Suprapubic skin (tissue), 4 donors: ENCODE results near the gene ENPP5. TPM values are rescaled to one million over a fixed set of nuclear protein-coding genes. Genes with fewer than 3 reads are reported as not detected.
"Not testable (repeated sequence)": the region's sequence is repeated elsewhere in the genome, so short reads cannot be mapped to it uniquely, and the experiment has no call there.

ENCODE experiments used
- DNase-seq, 2 donors: peaks; one replicate each; pipeline ENCODE4 v3.0.0-alpha.2; 2019; ENCODE audit warnings: low spot score in 2 of 2
- H3K27ac ChIP-seq: fragments of 200-600 bp; sonication (generic); one replicate; pipeline ENCODE4 v1.5.1; 2019
- H3K27me3 ChIP-seq: fragments of 200-600 bp; sonication (generic); one replicate; pipeline ENCODE4 v1.5.1; 2019
- H3K36me3 ChIP-seq: fragments of 200-600 bp; sonication (generic); one replicate; pipeline ENCODE4 v1.5.1; 2019
- H3K4me1 ChIP-seq: fragments of 200-600 bp; sonication (generic); one replicate; pipeline ENCODE4 v1.5.1; 2019
- H3K4me3 ChIP-seq: fragments of 200-600 bp; sonication (generic); one replicate; pipeline ENCODE4 v1.5.1; 2019; ENCODE audit warnings: mild to moderate bottlenecking
- H3K9me3 ChIP-seq: fragments of 200-600 bp; sonication (generic); one replicate; pipeline ENCODE4 v1.5.1; 2019
- EP300 ChIP-seq: sonication (generic); formaldehyde crosslinking; IDR thresholded peaks from one replicate; pipeline ENCODE4 v1.6.1; 2017; ENCODE audit warnings: antibody characterized with exemption
- POLR2A ChIP-seq, 2 donors: fragments of 450-650 bp; IDR thresholded peaks; one replicate each; pipeline ENCODE4 v1.6.1; 2017; ENCODE audit warnings: antibody characterized with exemption in 2 of 2, mild to moderate bottlenecking in 2 of 2, moderate library complexity in 2 of 2
- POLR2AphosphoS5 ChIP-seq, 3 donors: sonication (generic); formaldehyde crosslinking; IDR thresholded peaks; one replicate each; pipeline ENCODE4 v1.6.1; 2017; ENCODE audit warnings: antibody characterized with exemption in 3 of 3
- WGBS: methylation state at CpG from one replicate; pipeline ENCODE4 v1.1.5; 2018; 5-methylcytosine and 5-hydroxymethylcytosine counted together
- total RNA-seq, 4 donors: library from RNA; depleted of rRNA; stranded (reverse); fragments of >200 nt; gene quantifications; one replicate each; pipeline ENCODE4 v1.1.0, GENCODE V29; 2016
- TF ChIP-seq, protein P1 (sequence below), 2 donors: fragments of 200-600 bp in 1 of 2; fragments of 450-650 bp in 1 of 2; sonication (generic) in 1 of 2; IDR thresholded peaks; one replicate each; pipeline ENCODE4 v1.5.1; 2016 to 2019; ENCODE audit warnings: antibody characterized with exemption in 2 of 2, mild to moderate bottlenecking in 1 of 2, moderate library complexity in 1 of 2

Gene ENPP5
- total RNA-seq, 4 donors from 2014 or later = 0.98 to 4.5 (median 3.1) TPM

DNA sequence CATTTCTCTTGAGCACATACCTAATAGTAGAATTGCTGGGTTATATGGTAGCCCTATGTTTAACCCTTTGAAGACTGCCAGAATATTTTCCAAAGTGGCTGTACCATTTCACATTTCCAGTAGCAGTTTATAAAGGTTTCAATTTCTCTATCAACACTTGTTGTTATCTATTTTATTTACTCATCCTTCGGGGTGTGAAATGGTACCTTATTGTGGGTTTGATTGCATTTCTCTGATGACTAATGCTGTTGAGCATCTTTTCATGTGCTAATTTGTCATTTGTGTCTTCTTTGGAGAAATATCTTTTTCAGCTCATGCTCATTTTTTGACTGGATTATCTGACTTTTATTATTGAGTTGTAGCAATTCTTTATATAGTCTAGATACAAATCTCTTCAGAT, 35.6 kb downstream of the ENPP5 start:
- no peak for DNase-seq
- no peaks in the 10 kb centered on the region for H3K4me1 ChIP-seq
- TF ChIP-seq EP300 (no peak), POLR2AphosphoS5 (IDR thresholded peaks at IDR 0.05) (no peak), POLR2A (IDR thresholded peaks at IDR 0.05) (no peak)
- TF ChIP-seq, protein P1, sequence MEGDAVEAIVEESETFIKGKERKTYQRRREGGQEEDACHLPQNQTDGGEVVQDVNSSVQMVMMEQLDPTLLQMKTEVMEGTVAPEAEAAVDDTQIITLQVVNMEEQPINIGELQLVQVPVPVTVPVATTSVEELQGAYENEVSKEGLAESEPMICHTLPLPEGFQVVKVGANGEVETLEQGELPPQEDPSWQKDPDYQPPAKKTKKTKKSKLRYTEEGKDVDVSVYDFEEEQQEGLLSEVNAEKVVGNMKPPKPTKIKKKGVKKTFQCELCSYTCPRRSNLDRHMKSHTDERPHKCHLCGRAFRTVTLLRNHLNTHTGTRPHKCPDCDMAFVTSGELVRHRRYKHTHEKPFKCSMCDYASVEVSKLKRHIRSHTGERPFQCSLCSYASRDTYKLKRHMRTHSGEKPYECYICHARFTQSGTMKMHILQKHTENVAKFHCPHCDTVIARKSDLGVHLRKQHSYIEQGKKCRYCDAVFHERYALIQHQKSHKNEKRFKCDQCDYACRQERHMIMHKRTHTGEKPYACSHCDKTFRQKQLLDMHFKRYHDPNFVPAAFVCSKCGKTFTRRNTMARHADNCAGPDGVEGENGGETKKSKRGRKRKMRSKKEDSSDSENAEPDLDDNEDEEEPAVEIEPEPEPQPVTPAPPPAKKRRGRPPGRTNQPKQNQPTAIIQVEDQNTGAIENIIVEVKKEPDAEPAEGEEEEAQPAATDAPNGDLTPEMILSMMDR (IDR thresholded peaks at IDR 0.05) = no peak
- WGBS = 85% methylated on average over 1 of the region's 1 CpG
- H3K4me3 ChIP-seq = no peak overlapping the region
- H3K9me3 ChIP-seq = no peaks in the 10 kb centered on the region
- no peak overlapping the region for H3K27ac ChIP-seq
- H3K27me3 ChIP-seq = no peaks in the 10 kb centered on the region
- H3K36me3 ChIP-seq = no peaks in the 10 kb centered on the region

DNA sequence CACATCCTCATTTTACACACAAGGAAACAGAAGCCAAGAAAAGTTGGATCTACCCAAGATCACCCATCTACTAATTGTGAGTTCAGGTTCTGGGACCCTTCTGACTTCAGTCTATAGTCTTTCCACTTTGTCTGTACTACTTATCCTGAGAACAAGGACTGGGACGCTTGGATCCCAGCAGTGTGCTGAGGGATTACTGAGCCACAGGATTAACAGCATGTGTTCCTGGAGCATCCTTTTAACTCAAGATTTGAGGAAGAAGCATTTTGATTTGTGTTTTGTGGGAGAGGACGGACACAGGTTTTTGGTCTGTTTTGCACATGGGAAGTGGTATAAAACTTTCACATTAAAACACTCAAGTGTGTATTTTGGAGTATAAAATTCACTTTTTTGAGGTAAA, 36.6 kb downstream of the ENPP5 start:
- DNase-seq = no peak
- Histone ChIP-seq H3K4me3 (no peak overlapping the region), H3K27me3 (no peaks in the 10 kb centered on the region), H3K4me1 (peaks cover 5% of the 10 kb centered on the region), H3K27ac (no peak overlapping the region), H3K36me3 (no peaks in the 10 kb centered on the region), H3K9me3 (no peaks in the 10 kb centered on the region)
- no peak for TF ChIP-seq EP300
- no peak for TF ChIP-seq POLR2AphosphoS5 (IDR thresholded peaks at IDR 0.05)
- TF ChIP-seq, protein P1 (IDR thresholded peaks at IDR 0.05) = no peak
- no peak for TF ChIP-seq POLR2A (IDR thresholded peaks at IDR 0.05)
- 76% methylated on average over 2 of the region's 2 CpGs for WGBS

DNA sequence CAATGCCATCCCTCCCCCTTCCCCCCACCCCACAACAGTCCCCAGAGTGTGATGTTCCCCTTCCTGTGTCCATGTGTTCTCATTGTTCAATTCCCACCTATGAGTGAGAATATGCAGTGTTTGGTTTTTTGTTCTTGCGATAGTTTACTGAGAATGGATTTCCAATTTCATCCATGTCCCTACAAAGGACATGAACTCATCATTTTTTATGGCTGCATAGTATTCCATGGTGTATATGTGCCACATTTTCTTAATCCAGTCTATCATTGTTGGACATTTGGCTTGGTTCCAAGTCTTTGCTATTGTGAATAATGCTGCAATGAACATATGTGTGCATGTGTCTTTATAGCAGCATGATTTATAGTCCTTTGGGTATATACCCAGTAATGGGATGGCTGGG, 39.5 kb downstream of the ENPP5 start:
- not testable (repeated sequence) for H3K4me3 ChIP-seq, DNase-seq, H3K36me3 ChIP-seq, H3K27me3 ChIP-seq, H3K4me1 ChIP-seq, H3K9me3 ChIP-seq, H3K27ac ChIP-seq
- WGBS = 100% methylated on average over 1 of the region's 1 CpG

DNA sequence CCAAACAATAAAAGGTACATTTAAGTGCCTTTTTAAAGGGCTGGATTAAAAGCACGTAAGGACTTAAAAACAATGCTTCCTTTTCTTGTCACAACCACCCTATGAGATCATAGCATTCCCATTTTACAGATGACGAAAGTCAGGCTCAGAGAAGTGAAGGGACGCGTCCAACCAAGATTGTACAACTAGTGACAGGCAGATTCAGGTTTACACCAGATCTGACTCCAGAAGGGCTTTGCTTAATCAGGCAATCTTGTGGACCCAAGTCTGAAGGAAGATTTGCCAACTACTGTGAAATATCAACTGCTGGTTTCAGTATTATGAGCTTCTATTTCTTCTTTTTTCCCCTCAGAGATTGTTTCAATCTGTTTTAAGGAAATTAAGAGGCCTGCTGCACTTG, 40.1 kb downstream of the ENPP5 start:
- DNase-seq = no peak
- peaks cover 9% of the 10 kb centered on the region for H3K4me1 ChIP-seq
- TF ChIP-seq POLR2AphosphoS5 (IDR thresholded peaks at IDR 0.05) = peak in 1 of 3 donors; percentile 68
- TF ChIP-seq, protein P1 (IDR thresholded peaks at IDR 0.05) = no peak
- H3K4me3 ChIP-seq = peak overlapping the region; percentile 54
- no peaks in the 10 kb centered on the region for H3K9me3 ChIP-seq
- peak overlapping the region; percentile 49 for H3K27ac ChIP-seq
- no peaks in the 10 kb centered on the region for H3K36me3 ChIP-seq
- 62% methylated on average over 4 of the region's 4 CpGs for WGBS
- H3K27me3 ChIP-seq = no peaks in the 10 kb centered on the region

DNA sequence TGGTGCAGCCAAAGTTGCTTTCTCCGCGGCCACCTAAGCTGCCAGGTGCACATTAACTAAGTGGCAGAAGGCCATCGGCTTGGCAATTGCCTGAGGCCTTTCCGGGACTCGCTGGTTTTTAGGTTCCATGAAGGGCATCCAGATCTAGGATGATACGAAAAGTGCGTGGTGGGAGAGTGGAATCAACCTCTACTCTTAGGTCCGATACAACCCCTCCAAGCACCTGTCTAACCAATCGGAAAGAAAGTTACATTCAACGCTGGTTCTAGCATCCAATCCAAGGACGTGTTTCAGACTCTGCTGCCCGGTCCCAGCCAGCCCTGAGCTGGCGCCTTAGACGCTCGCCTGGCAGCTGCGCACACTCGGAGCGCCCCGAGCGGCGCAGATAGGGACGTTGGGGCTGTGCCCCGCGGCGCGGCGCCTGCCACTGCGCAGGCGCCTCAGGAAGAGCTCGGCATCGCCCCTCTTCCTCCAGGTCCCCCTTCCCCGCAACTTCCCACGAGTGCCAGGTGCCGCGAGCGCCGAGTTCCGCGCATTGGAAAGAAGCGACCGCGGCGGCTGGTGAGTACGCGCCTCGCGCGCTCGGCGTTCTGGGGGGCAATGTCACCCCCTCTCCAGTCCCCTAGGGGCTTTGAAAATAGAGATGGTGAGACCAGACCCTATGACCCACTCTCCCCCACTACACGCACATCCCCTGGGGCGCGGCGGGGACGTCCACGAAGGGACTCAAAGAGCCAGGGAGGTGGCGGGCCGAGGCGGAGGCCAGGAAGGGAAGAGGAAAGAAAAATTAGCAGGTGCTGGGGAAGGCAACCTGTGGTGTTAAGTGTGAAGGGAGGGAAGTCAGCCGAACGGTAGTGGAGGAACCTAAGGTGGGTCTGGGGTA, 40.9 kb downstream of the ENPP5 start, which contains the start of gene ENPP4:
Gene ENPP4, plus strand, starts transcription at position 361 of the 883 bp plus-strand sequence. CDS start 9,595 bp downstream, outside the sequence.
- peak; percentile 78 to 85 for DNase-seq
- Histone ChIP-seq H3K27me3 (no peaks in the 10 kb centered on the region), H3K4me1 (peaks cover 9% of the 10 kb centered on the region), H3K36me3 (no peaks in the 10 kb centered on the region), H3K27ac (peak within 1 kb of the TSS; percentile 49), H3K4me3 (peak within 1 kb of the TSS; percentile 54), H3K9me3 (no peaks in the 10 kb centered on the region)
- 5% methylated on average over 22 of the region's 61 CpGs for WGBS
- TF ChIP-seq EP300 (no peak), POLR2A (IDR thresholded peaks at IDR 0.05) (peak in 1 of 2 donors; percentile 68), POLR2AphosphoS5 (IDR thresholded peaks at IDR 0.05) (peak in 1 of 3 donors; percentile 48)
- TF ChIP-seq, protein P1 (IDR thresholded peaks at IDR 0.05) = no peak
